Parathyroid adenoma (tissue), 2 donors: ENCODE results near the gene SLC25A28.

ENCODE experiments used
- H2AFZ ChIP-seq: fragments of 300-600 bp; sonication (generic); one replicate; pipeline ENCODE4 v1.7.0; 2017; ENCODE audit warnings: antibody characterized with exemption, mild to moderate bottlenecking
- H3K27ac ChIP-seq: fragments of 300-600 bp; sonication (generic); one replicate; pipeline ENCODE4 v1.7.0; 2017
- H3K27me3 ChIP-seq: fragments of 300-600 bp; sonication (generic); one replicate; pipeline ENCODE4 v1.7.0; 2017; ENCODE audit warnings: low read length; ENCODE audit not compliant: control insufficient read depth, insufficient read depth
- H3K36me3 ChIP-seq: fragments of 300-600 bp; sonication (generic); one replicate; pipeline ENCODE4 v1.7.0; 2017; ENCODE audit warnings: low read length; ENCODE audit not compliant: control insufficient read depth, insufficient read depth
- H3K4me1 ChIP-seq: fragments of 300-600 bp; sonication (generic); one replicate; pipeline ENCODE4 v1.7.0; 2017; ENCODE audit warnings: control low read depth
- H3K4me2 ChIP-seq: fragments of 300-600 bp; sonication (generic); one replicate; pipeline ENCODE4 v1.7.0; 2017; ENCODE audit warnings: low read length
- H3K4me3 ChIP-seq: fragments of 300-600 bp; sonication (generic); one replicate; pipeline ENCODE4 v1.7.0; 2017; ENCODE audit warnings: low read depth, low read length
- H3K79me2 ChIP-seq: fragments of 300-600 bp; sonication (generic); one replicate; pipeline ENCODE4 v1.7.0; 2017; ENCODE audit warnings: control low read depth
- H3K9ac ChIP-seq: fragments of 300-600 bp; sonication (generic); one replicate; pipeline ENCODE4 v1.7.0; 2017; ENCODE audit warnings: mild to moderate bottlenecking
- H3K9me3 ChIP-seq: fragments of 300-600 bp; sonication (generic); one replicate; pipeline ENCODE4 v1.7.0; 2017; ENCODE audit warnings: low read length; ENCODE audit not compliant: control insufficient read depth
- CTCF ChIP-seq: fragments of 300-600 bp; sonication (generic); IDR thresholded peaks from one replicate; pipeline ENCODE4 v1.7.0; 2017; ENCODE audit warnings: antibody characterized with exemption, mild to moderate bottlenecking
- donor health status: primary hyperparathyroidism.

The SLC25A28 gene

GRCh38 chr10:99565166-99565565, 55.1 kb downstream of the SLC25A28 start:
- TF ChIP-seq CTCF, result no peak
- no peak overlapping the region for H3K9ac ChIP-seq
- H3K4me2 ChIP-seq, result no peak overlapping the region
- H3K4me3 ChIP-seq, result no peak overlapping the region
- no peak overlapping the region for H2AFZ ChIP-seq
- H3K27me3 ChIP-seq, result no peaks in the 10 kb centered on the region
- H3K4me1 ChIP-seq, result no peaks in the 10 kb centered on the region
- no peaks in the 10 kb centered on the region for H3K9me3 ChIP-seq
- H3K27ac ChIP-seq, result no peak overlapping the region
- H3K36me3 ChIP-seq, result no peaks in the 10 kb centered on the region
- no peaks in the 10 kb centered on the region for H3K79me2 ChIP-seq

- Histone ChIP-seq H3K4me3 (no peak overlapping the region), H3K9me3 (no peaks in the 10 kb centered on the region), H3K27me3 (no peaks in the 10 kb centered on the region), H3K4me2 (no peak overlapping the region), H3K9ac (no peak overlapping the region), H2AFZ (no peak overlapping the region), H3K4me1 (no peaks in the 10 kb centered on the region), H3K79me2 (no peaks in the 10 kb centered on the region), H3K27ac (no peak overlapping the region), H3K36me3 (no peaks in the 10 kb centered on the region)
- no peak for TF ChIP-seq CTCF
Observed at GRCh38 chr10:99564361-99564760, 55.9 kb downstream of the SLC25A28 start.

- H3K4me3 ChIP-seq, result no peak overlapping the region
- H3K4me1 ChIP-seq, result no peaks in the 10 kb centered on the region
- no peak overlapping the region for H2AFZ ChIP-seq
- H3K27ac ChIP-seq, result no peak overlapping the region
- H3K4me2 ChIP-seq, result no peak overlapping the region
- no peaks in the 10 kb centered on the region for H3K36me3 ChIP-seq
- no peaks in the 10 kb centered on the region for H3K79me2 ChIP-seq
- H3K27me3 ChIP-seq, result no peaks in the 10 kb centered on the region
- H3K9ac ChIP-seq, result no peak overlapping the region
- H3K9me3 ChIP-seq, result no peaks in the 10 kb centered on the region
- TF ChIP-seq CTCF, result no peak
Observed at GRCh38 chr10:99562631-99563030, 57.6 kb downstream of the SLC25A28 start.
